Endothelial cell (in vitro differentiated cells): Measurements from ENCODE around the gene MAP1LC3B. TPM values are rescaled to one million over a fixed set of nuclear protein-coding genes. Genes with fewer than 3 reads are reported as not detected.
A peak's percentile ranks its signal among the peaks of the same experiment; 100 is the strongest.

Source experiments
- DNase-seq: peaks from one replicate; pipeline ENCODE4 v3.0.0; 2021; ENCODE audit warnings: low spot score
- H3K27ac Mint-ChIP-seq: one replicate; pipeline ENCODE4 v1.8.0; 2021; ENCODE audit warnings: mixed read lengths, inconsistent platforms; ENCODE audit not compliant: unreplicated experiment
- H3K27me3 Mint-ChIP-seq: one replicate; pipeline ENCODE4 v1.8.0; 2021; ENCODE audit warnings: mild to moderate bottlenecking, moderate library complexity, mixed read lengths, inconsistent platforms; ENCODE audit not compliant: unreplicated experiment
- H3K36me3 Mint-ChIP-seq: one replicate; pipeline ENCODE4 v1.8.0; 2021; ENCODE audit warnings: mild to moderate bottlenecking, low read depth, mixed read lengths, inconsistent platforms; ENCODE audit not compliant: unreplicated experiment
- H3K4me1 Mint-ChIP-seq: one replicate; pipeline ENCODE4 v1.8.0; 2021; ENCODE audit warnings: mild to moderate bottlenecking, mixed read lengths, inconsistent platforms; ENCODE audit not compliant: unreplicated experiment
- H3K4me3 Mint-ChIP-seq: one replicate; pipeline ENCODE4 v1.8.0; 2021; ENCODE audit warnings: mild to moderate bottlenecking, mixed read lengths, inconsistent platforms; ENCODE audit not compliant: unreplicated experiment
- H3K9me3 Mint-ChIP-seq: one replicate; pipeline ENCODE4 v1.8.0; 2021; ENCODE audit warnings: mixed read lengths, inconsistent platforms; ENCODE audit not compliant: unreplicated experiment
- CTCF ChIP-seq: fragments of 200-600 bp; sonication (generic); IDR thresholded peaks from one replicate; pipeline ENCODE4 v1.5.0; 2021; ENCODE audit warnings: antibody characterized with exemption; ENCODE audit not compliant: unreplicated experiment
- total RNA-seq: library from RNA; stranded (reverse); fragmentation: NEBNext Ultra II Directional; extraction: Animal tissue kit (Norgen Biotek cat#: 25700); gene quantifications from one replicate; pipeline ENCODE4 v1.2.1, GENCODE V29; 2021; ENCODE audit not compliant: unreplicated experiment

Gene MAP1LC3B
- total RNA-seq, 1 donor from 2014 or later: 71.6 TPM

- peaks cover 8% of the 10 kb centered on the region for H3K36me3 Mint-ChIP-seq
- peaks cover 3% of the 10 kb centered on the region for H3K27me3 Mint-ChIP-seq
- no peak for TF ChIP-seq CTCF
- DNase-seq: no peak
- no peak overlapping the region for H3K27ac Mint-ChIP-seq
- H3K4me1 Mint-ChIP-seq: peaks cover 5% of the 10 kb centered on the region
- no peak overlapping the region for H3K4me3 Mint-ChIP-seq
- no peaks in the 10 kb centered on the region for H3K9me3 Mint-ChIP-seq
These were observed 47.8 kb upstream of the MAP1LC3B start for GRCh38 chr16:87344165-87344930.

- peak overlapping the region; percentile 6 for H3K27ac Mint-ChIP-seq
These were observed 47.1 kb upstream of the MAP1LC3B start for GRCh38 chr16:87344931-87345631.

GRCh38 chr16:87345726-87346424 lies 46.3 kb upstream of the MAP1LC3B start:
- Mint-ChIP-seq H3K27ac (peak overlapping the region; percentile 6), H3K36me3 (peaks cover 8% of the 10 kb centered on the region), H3K4me1 (peaks cover 5% of the 10 kb centered on the region), H3K27me3 (peaks cover 3% of the 10 kb centered on the region), H3K4me3 (no peak overlapping the region), H3K9me3 (no peaks in the 10 kb centered on the region)
- TF ChIP-seq CTCF: no peak
- DNase-seq: no peak

More at GRCh38 chr16:87344931-87345631, 47.1 kb upstream of the MAP1LC3B start:
- Mint-ChIP-seq H3K36me3 (peaks cover 8% of the 10 kb centered on the region), H3K9me3 (no peaks in the 10 kb centered on the region), H3K4me1 (peaks cover 5% of the 10 kb centered on the region), H3K27me3 (peaks cover 3% of the 10 kb centered on the region), H3K4me3 (peak overlapping the region; percentile 49)
- TF ChIP-seq CTCF: no peak
- DNase-seq: no peak

GRCh38 chr16:87346517-87347060 lies 45.5 kb upstream of the MAP1LC3B start:
- H3K4me3 Mint-ChIP-seq: no peak overlapping the region
- peaks cover 3% of the 10 kb centered on the region for H3K27me3 Mint-ChIP-seq
- DNase-seq: no peak
- TF ChIP-seq CTCF: no peak
- no peak overlapping the region for H3K27ac Mint-ChIP-seq
- peaks cover 5% of the 10 kb centered on the region for H3K4me1 Mint-ChIP-seq
- no peaks in the 10 kb centered on the region for H3K9me3 Mint-ChIP-seq
- H3K36me3 Mint-ChIP-seq: peaks cover 8% of the 10 kb centered on the region
